Fibroblast of gingiva (primary cell): ENCODE measurements around the gene GRID2.

Source experiments
- DNase-seq: peaks from one replicate; pipeline ENCODE4 v3.0.0-alpha.2; 2011; ENCODE audit warnings: low read depth

Gene GRID2

GRCh38 chr4:93813092-93813491, 1509.3 kb downstream of the GRID2 start:
- no peak for DNase-seq

DNA sequence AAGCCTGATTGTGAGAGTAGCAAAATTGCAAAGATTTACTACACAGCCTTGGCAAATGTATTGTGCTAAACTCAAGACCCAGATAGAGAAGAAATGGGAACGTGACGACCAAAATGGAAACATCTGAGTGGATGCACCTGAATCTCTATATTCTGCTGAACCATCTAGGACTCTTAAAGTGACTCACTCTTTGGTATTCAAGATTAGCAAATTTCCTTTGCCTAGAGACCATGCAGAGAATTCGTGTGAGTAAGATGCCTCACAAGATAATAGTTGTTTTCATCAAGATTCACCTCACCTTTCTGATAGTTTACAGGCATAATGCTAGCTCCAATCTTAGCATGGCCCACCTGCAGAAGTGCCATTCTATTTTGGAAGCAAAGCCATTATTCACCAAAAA, 1510.4 kb downstream of the GRID2 start:
- no peak for DNase-seq

DNA sequence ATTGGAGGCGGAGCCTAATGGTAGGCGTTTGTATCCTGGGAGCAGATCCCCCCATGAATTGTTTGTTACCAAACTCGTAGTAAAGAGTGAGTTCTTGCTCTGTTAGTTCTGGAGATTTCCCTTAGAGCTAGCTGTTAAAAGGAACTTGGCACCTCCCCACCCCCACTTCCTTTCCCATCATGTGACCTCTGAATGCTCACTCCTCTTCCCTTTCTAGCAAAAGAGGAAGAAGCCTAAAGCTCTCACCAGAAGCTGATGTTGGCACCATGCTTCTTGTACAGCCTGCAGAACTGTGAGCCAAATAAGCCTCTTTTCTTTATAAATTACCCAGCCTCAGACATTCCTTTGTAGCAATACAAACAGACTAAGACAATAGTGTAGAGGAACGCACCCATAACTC, 1511.0 kb downstream of the GRID2 start:
- no peak for DNase-seq
